Measurements from ENCODE around the gene ISG15. TPM values are rescaled to one million over a fixed set of nuclear protein-coding genes. Genes with fewer than 3 reads are reported as not detected.

ISG15 gene
- total RNA-seq, 1 experiment from 2014 or later = 63.1 TPM

- ChIA-PET POLR2A (no interaction called here), CTCF (interaction anchor here (0.7 kb wide), 1 partner anchor 83 kb away, joined by 8 read pairs; no protein-coding TSS in a partner anchor)
- Mint-ChIP-seq H3K27me3 (ENCODE audit: insufficient read depth, unreplicated experiment) (no peaks in the 10 kb centered on the region), H3K4me1 (ENCODE audit: low read depth, unreplicated experiment) (peaks cover 13% of the 10 kb centered on the region), H3K4me3 (ENCODE audit: unreplicated experiment) (peak overlapping the region; percentile 67), H3K27ac (ENCODE audit: unreplicated experiment) (peak overlapping the region; percentile 32), H3K36me3 (ENCODE audit: insufficient read depth, unreplicated experiment) (peaks cover 33% of the 10 kb centered on the region), H3K9me3 (ENCODE audit: unreplicated experiment) (no peaks in the 10 kb centered on the region)
- intact Hi-C loops (cut with micrococcal nuclease; ENCODE audit: unreplicated experiment) = no loop called here
- no peak for DNase-seq
- no peaks in the 10 kb centered on the region for H3K27me3 ChIP-seq (replicated peaks; ENCODE audit: control insufficient read depth, insufficient read depth, low read length)
- H3K9me3 ChIP-seq = no peaks in the 10 kb centered on the region
- H3K4me3 ChIP-seq (ENCODE audit: low read depth, low read length) = peak overlapping the region; percentile 88
- no peak for TF ChIP-seq CTCF (IDR thresholded peaks at IDR 0.05; ENCODE audit: insufficient read depth in 1 of 2, low read depth in 1 of 2, low read length in 1 of 2, severe bottlenecking in 1 of 2, unreplicated experiment in 1 of 2)
- peaks cover 45% of the 10 kb centered on the region for H3K4me1 ChIP-seq
- peaks cover 3% of the 10 kb centered on the region; the same call in 1 of the 2 replicates for H3K36me3 ChIP-seq (ENCODE audit: control insufficient read depth, insufficient read depth, low read length)
- TSS peak; percentile 31 for BruUV-seq (replicated peaks)
Observed at GRCh38 chr1:1021010-1021919, 8.0 kb downstream of the ISG15 start.

- intact Hi-C loops (cut with micrococcal nuclease; ENCODE audit: unreplicated experiment) = no loop called here
- Mint-ChIP-seq H3K27me3 (ENCODE audit: insufficient read depth, unreplicated experiment) (no peaks in the 10 kb centered on the region), H3K4me3 (ENCODE audit: unreplicated experiment) (peak overlapping the region; percentile 67), H3K36me3 (ENCODE audit: insufficient read depth, unreplicated experiment) (peaks cover 38% of the 10 kb centered on the region), H3K4me1 (ENCODE audit: low read depth, unreplicated experiment) (peaks cover 13% of the 10 kb centered on the region), H3K27ac (ENCODE audit: unreplicated experiment) (no peak overlapping the region), H3K9me3 (ENCODE audit: unreplicated experiment) (no peaks in the 10 kb centered on the region)
- peaks cover 3% of the 10 kb centered on the region; the same call in 1 of the 2 replicates for H3K36me3 ChIP-seq (ENCODE audit: control insufficient read depth, insufficient read depth, low read length)
- CTCF ChIA-PET = interaction anchor here (0.7 kb wide), 1 partner anchor 84 kb away, joined by 8 read pairs; no protein-coding TSS in a partner anchor
- no TSS peak for BruUV-seq (replicated peaks)
- POLR2A ChIA-PET = no interaction called here
- H3K4me3 ChIP-seq (ENCODE audit: low read depth, low read length) = peak overlapping the region; percentile 88
- peaks cover 45% of the 10 kb centered on the region for H3K4me1 ChIP-seq
- H3K27me3 ChIP-seq (replicated peaks; ENCODE audit: control insufficient read depth, insufficient read depth, low read length) = no peaks in the 10 kb centered on the region
- H3K9me3 ChIP-seq = no peaks in the 10 kb centered on the region
- no peak for TF ChIP-seq CTCF (IDR thresholded peaks at IDR 0.05; ENCODE audit: insufficient read depth in 1 of 2, low read depth in 1 of 2, low read length in 1 of 2, severe bottlenecking in 1 of 2, unreplicated experiment in 1 of 2)
- DNase-seq = no peak
Observed at GRCh38 chr1:1021920-1022259, 8.6 kb downstream of the ISG15 start.

- Mint-ChIP-seq H3K27ac (ENCODE audit: unreplicated experiment) (peak overlapping the region; percentile 25), H3K4me1 (ENCODE audit: low read depth, unreplicated experiment) (peaks cover 13% of the 10 kb centered on the region), H3K27me3 (ENCODE audit: insufficient read depth, unreplicated experiment) (no peaks in the 10 kb centered on the region), H3K4me3 (ENCODE audit: unreplicated experiment) (peak overlapping the region; percentile 67), H3K36me3 (ENCODE audit: insufficient read depth, unreplicated experiment) (peaks cover 39% of the 10 kb centered on the region), H3K9me3 (ENCODE audit: unreplicated experiment) (no peaks in the 10 kb centered on the region)
- H3K27me3 ChIP-seq (replicated peaks; ENCODE audit: control insufficient read depth, insufficient read depth, low read length) = no peaks in the 10 kb centered on the region
- H3K9me3 ChIP-seq = no peaks in the 10 kb centered on the region
- peaks cover 3% of the 10 kb centered on the region; the same call in 1 of the 2 replicates for H3K36me3 ChIP-seq (ENCODE audit: control insufficient read depth, insufficient read depth, low read length)
- ChIA-PET CTCF (interaction anchor here (0.7 kb wide), 1 partner anchor 85 kb away, joined by 8 read pairs; no protein-coding TSS in a partner anchor), POLR2A (interaction anchor here (1.4 kb wide), 1 partner anchor 16 kb away, joined by 3 read pairs; no protein-coding TSS in a partner anchor)
- no peak for TF ChIP-seq CTCF (IDR thresholded peaks at IDR 0.05; ENCODE audit: insufficient read depth in 1 of 2, low read depth in 1 of 2, low read length in 1 of 2, severe bottlenecking in 1 of 2, unreplicated experiment in 1 of 2)
- DNase-seq = no peak
- intact Hi-C loops (cut with micrococcal nuclease; ENCODE audit: unreplicated experiment) = no loop called here
- peaks cover 45% of the 10 kb centered on the region for H3K4me1 ChIP-seq
- no peak overlapping the region for H3K4me3 ChIP-seq (ENCODE audit: low read depth, low read length)
- no TSS peak for BruUV-seq (replicated peaks)
Observed at GRCh38 chr1:1022302-1023009, 9.2 kb downstream of the ISG15 start.
